Measurements from ENCODE around the gene CTNND1. TPM values are rescaled to one million over a fixed set of nuclear protein-coding genes. Genes with fewer than 3 reads are reported as not detected.

The CTNND1 gene
- total RNA-seq, 1 donor = 83.1 TPM

DNA sequence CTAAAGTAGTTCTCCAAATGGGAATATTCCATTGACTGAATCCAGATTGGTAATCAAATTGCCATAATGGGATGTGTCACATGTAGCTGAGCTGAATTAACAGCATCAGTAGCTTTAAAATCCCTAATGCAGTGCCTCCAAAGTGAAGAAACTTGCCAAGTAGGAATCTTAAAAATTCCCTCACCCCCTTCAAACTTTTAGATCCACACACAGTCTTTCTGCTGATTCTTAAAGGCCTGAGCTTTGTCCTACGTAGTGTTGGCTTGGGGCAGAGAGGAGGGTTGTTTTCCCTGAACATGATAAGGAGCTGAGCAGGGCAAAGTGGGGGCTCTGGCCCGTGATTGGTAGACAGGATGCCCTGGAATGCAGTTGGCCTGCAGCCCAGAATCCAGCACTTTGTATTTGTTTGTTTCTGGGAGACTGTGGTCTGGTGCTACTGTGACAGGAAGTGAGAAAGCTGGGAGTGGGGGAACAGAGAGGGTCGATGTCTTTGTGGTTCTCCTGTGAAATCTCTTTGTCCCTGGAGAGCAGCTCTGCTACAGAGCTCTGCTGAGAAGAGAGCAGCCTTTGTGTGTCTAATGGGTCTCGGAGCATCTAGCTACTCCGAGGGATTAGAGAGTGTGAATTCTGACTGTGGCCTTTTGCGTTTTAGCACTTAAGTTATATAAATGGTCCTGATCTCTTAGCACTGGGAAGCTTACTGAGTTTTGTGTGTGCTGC is 16.9 kb downstream of the CTNND1 start:
- TF ChIP-seq CTCF (IDR thresholded peaks at IDR 0.05; ENCODE audit: insufficient read depth, low read length) = no peak
- peak overlapping the region; percentile 47 for H3K4me3 ChIP-seq (ENCODE audit: low read depth, low read length)

GRCh38 chr11:57779276-57779675 is 17.7 kb downstream of the CTNND1 start:
- H3K4me3 ChIP-seq (ENCODE audit: low read depth, low read length) = no peak overlapping the region
- TF ChIP-seq CTCF (IDR thresholded peaks at IDR 0.05; ENCODE audit: insufficient read depth, low read length) = peak; percentile 43
- DNase-seq (ENCODE audit: low read depth) = peak; percentile 78

More for the DNA sequence above, 16.9 kb downstream of the CTNND1 start:
- DNase-seq (ENCODE audit: low read depth) = peak; percentile 97

- no peak overlapping the region for H3K4me3 ChIP-seq (ENCODE audit: low read depth, low read length)
- TF ChIP-seq CTCF (IDR thresholded peaks at IDR 0.05; ENCODE audit: insufficient read depth, low read length) = no peak
- peak; percentile 30 for DNase-seq (ENCODE audit: low read depth)
These were observed 19.9 kb downstream of the CTNND1 start for GRCh38 chr11:57781529-57781943.

GRCh38 chr11:57785072-57785471 is 23.5 kb downstream of the CTNND1 start:
- no peak overlapping the region for H3K4me3 ChIP-seq (ENCODE audit: low read depth, low read length)
- DNase-seq (ENCODE audit: low read depth) = no peak
- TF ChIP-seq CTCF (IDR thresholded peaks at IDR 0.05; ENCODE audit: insufficient read depth, low read length) = no peak

DNA sequence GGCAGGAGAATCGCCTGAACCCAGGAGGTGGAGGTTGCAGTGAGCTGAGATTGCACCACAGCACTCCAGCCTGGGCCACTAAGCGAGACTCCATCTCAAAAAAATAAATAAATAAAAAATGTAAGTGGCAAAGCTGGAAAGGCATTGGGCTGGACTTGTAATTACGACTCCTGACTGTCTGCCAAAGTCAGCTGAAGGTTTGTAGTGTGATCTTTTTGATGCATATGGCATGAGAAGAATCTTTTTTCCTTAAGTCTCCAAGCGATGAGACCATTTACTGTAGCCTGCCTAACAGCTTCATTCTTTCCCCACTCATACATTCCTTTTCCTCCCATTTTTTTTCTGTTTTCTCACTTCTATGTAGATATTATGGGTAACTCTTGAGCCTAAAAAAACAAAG is 24.8 kb downstream of the CTNND1 start:
- no peak overlapping the region for H3K4me3 ChIP-seq (ENCODE audit: low read depth, low read length)
- no peak for TF ChIP-seq CTCF (IDR thresholded peaks at IDR 0.05; ENCODE audit: insufficient read depth, low read length)
- no peak for DNase-seq (ENCODE audit: low read depth)

DNA sequence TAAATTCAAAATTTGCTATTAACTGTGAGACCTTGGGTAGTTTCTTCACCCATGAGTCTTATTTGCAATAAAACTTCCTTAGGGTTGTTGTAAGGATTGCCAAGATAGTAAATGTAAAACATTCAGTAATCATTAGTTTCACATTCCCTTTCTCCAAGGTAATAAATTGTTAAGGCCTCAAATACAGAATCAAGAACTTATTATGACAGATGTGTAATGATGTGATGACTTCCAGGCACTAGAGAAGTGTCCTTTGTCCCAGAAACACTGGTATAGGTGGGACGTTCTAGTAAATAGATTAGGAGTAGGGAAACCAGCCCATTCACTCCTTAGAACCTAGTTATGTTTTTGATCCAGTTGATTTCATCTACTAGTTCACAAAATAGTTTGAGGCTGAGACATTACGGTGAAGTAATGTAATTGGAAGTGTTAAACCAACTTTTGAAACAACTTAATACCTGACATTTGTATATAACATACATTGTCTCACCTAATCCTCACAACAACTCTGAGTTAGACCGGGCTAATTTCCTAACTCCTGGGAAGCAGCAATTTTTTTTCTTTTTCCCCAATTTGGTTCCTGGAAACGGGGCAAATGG is 25.5 kb downstream of the CTNND1 start:
- no peak for TF ChIP-seq CTCF (IDR thresholded peaks at IDR 0.05; ENCODE audit: insufficient read depth, low read length)
- no peak for DNase-seq (ENCODE audit: low read depth)
- no peak overlapping the region for H3K4me3 ChIP-seq (ENCODE audit: low read depth, low read length)

Measured in fibroblast of the aortic adventitia (primary cell).